ENCODE measurements around the gene CD180. TPM values are rescaled to one million over a fixed set of nuclear protein-coding genes. Genes with fewer than 3 reads are reported as not detected.

CD180 gene
- polyA plus RNA-seq, 3 donors = 0.50 to 0.86 (median 0.68) TPM

DNA sequence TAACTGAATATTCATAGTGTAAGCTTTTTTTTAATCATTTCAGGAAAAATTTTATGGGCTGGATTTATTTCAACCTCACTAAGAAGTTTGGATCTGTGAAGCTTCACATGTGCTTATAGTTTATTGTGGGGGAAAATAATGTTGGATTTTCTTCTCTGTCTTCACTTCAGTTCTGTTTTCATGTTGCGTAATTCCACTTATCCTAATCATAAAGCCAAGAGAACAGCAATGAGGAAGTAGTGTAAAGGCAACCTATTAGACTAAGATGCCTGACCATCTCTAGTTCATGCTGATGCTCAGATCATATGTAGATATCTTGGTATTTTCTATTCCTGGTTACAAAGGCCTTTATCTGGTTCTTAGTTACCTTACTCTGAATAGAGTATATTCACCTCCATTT lies 50.0 kb downstream of the CD180 start:
- DNase-seq (ENCODE audit: extremely low read depth in 1 of 11, low read depth in 9 of 11, low spot score in 4 of 11) = no peak

GRCh38 chr5:67144183-67144639 lies 52.4 kb downstream of the CD180 start:
- DNase-seq (ENCODE audit: extremely low read depth in 1 of 11, low read depth in 9 of 11, low spot score in 4 of 11) = no peak

DNA sequence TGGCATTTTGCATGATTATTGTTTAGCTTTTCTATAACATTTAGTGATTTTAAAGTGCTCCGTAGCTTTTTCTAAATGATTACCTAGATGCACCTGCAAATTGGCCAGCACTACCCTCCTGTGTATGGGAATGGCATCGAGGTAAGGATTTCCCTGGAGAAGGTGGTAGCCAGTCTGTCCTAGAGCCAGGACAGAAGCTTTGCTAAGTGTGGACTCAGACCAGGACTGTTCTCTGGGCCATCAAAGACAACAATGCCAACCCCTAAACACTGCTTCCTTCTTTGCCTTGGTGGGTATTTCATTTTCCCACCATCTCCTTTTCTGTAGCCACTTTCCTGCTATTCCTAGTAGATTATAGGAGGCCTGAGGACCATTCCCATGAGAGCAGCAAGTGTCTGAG lies 53.0 kb downstream of the CD180 start:
- no peak for DNase-seq (ENCODE audit: extremely low read depth in 1 of 11, low read depth in 9 of 11, low spot score in 4 of 11)

DNA sequence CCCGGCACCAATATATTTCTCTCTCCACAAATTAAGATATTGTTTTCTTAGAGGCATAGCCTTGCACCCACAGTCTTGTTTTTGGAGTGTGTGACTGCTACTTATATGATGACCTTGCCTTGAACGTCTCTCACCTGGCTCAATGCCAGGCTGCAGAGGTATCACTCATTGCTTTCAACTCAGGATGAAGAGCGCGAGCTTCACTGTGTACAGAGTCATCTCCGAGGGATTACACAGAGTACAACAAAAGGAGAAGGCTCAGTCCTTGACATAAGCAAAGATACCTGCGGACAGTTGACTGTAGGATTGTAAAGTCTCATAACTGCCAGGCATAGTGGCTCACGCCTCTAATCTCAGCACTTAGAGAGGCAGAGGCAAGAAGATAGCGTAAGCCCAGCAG lies 53.8 kb downstream of the CD180 start:
- DNase-seq (ENCODE audit: extremely low read depth in 1 of 11, low read depth in 9 of 11, low spot score in 4 of 11) = no peak

GRCh38 chr5:67141644-67142043 lies 55.0 kb downstream of the CD180 start:
- DNase-seq (ENCODE audit: extremely low read depth in 1 of 11, low read depth in 9 of 11, low spot score in 4 of 11) = no peak

DNA sequence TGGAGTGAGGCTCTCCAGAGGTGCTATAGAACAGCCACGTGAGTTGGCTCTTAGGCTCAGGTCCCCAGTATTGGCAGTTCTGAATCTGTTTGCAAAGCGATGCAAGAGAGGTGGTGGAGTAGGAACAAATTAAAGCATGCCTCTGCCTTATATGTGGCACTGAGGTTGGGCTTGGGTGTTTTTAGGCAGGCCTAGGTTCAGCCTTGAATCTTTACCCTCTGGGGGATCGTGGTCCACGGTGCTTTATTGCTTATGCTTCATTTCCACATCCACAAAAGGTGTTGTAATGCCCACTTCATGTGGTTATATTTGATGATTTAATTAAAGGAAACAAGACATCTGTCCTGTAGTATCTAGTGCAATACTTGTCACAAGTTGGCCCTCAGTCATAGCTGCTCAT lies 56.2 kb downstream of the CD180 start:
- no peak for DNase-seq (ENCODE audit: extremely low read depth in 1 of 11, low read depth in 9 of 11, low spot score in 4 of 11)

DNA sequence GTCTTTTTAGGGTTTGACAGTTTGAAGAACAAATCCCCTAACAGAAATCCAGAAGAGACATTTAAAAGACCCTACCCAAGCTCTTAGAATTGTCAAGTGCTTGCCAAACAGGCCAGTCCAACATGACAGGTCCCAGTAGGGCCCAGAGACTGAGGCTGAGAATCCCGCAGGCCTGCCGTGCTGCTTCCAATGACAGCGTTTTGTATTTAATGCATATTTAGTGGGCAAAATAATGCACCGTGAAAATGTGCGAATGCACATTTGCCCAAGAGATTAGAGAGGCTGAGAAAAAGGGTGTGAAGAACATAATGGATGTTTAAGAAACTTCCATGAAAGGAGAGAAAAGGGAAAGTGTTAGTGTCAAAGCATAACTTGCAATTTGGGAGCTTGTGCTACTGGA lies 57.6 kb downstream of the CD180 start:
- DNase-seq (ENCODE audit: extremely low read depth in 1 of 11, low read depth in 9 of 11, low spot score in 4 of 11) = no peak

DNA sequence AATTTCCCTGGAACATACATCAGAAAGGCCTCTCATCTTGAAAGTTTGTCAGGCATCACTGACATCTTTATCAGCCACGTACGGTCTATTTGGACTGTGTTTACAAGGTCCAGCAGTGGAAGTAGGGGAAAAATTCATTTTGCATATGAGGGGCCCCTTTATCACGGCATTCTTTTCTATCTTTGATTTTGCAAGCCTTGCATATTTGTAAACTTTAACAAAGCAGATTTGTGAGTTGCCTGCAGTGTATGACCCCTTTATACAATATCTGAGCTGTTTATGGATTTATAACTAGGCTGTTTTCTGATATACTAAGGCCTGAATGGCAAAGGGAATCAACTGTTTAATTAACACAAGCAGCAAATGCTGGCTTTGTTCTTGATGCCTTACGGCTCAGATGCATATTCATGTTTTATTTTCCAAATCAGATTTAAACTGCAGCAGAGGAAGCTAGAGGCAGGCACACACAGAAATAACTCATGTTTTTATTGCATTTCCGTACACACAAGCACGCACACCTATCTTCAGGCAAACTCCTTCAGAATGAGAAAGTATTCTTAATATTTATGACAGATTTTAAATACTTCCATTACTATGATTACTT lies 61.1 kb downstream of the CD180 start:
- DNase-seq (ENCODE audit: extremely low read depth in 1 of 11, low read depth in 9 of 11, low spot score in 4 of 11) = no peak

DNA sequence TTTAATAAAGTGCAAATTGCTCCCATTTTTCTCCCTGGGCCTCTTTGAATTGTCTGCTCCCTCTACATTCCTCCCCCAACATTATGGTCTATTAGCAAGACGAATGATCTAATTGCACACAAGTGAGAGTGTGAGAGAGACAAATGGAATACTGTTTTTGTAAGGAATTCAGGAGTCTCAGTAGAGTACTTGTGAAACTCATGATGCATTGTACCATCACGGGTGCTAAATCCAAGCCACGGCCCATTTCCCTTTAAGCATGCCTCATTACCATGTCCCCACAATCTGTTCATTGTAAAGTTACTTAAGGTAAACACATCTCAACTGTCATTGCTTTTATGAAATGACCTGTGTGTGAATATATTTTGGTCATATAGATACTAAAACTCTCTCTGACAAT lies 62.8 kb downstream of the CD180 start:
- no peak for DNase-seq (ENCODE audit: extremely low read depth in 1 of 11, low read depth in 9 of 11, low spot score in 4 of 11)

DNA sequence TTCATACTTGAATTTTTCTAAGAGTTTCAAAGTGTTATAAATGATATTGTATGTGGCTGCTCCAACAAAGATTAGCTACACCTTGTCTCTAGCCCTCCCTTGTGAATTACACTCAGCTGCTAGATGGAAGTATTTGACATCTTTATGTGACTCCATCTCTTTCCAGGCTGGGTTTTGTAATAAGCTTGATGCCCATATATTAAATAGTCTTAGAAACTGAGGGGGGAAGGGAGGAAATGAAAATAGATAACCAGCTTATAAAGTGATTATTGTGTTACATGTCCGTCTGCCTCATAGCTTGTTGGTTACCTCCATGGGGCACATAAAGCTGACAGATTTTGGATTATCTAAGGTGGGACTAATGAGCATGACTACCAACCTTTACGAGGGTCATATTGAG lies 63.4 kb downstream of the CD180 start:
- no peak for DNase-seq (ENCODE audit: extremely low read depth in 1 of 11, low read depth in 9 of 11, low spot score in 4 of 11)

DNA sequence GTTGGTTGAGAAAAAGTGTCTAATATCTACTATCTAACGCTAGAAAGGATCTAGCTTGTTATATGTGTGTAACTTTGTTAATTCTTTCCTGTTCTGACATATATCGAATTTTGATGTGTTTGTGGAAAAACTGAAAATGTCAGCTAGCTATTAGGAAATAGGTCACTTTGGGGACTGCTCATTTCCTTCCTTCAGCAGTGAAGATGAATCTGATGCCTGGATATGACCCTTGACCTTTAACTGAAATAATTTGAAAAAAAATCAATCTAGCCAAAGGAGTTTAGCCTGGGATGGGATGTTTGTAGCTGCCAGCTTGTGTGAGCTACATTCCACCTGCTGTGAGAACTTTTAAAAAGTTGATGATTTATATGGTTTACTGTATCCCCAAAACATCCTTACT lies 66.8 kb downstream of the CD180 start:
- no peak for DNase-seq (ENCODE audit: extremely low read depth in 1 of 11, low read depth in 9 of 11, low spot score in 4 of 11)
